Kasumi-1 (cell line): ENCODE data around the gene TCF25.
"Not testable (repeated sequence)": the region's sequence is repeated elsewhere in the genome, so short reads cannot be mapped to it uniquely, and the experiment has no call there.

Experiments used
- DNase-seq, 2 experiments: peaks; one replicate each; lab custom pipeline; 2025; lab: John Stamatoyannopoulos, UW

Gene TCF25

DNA sequence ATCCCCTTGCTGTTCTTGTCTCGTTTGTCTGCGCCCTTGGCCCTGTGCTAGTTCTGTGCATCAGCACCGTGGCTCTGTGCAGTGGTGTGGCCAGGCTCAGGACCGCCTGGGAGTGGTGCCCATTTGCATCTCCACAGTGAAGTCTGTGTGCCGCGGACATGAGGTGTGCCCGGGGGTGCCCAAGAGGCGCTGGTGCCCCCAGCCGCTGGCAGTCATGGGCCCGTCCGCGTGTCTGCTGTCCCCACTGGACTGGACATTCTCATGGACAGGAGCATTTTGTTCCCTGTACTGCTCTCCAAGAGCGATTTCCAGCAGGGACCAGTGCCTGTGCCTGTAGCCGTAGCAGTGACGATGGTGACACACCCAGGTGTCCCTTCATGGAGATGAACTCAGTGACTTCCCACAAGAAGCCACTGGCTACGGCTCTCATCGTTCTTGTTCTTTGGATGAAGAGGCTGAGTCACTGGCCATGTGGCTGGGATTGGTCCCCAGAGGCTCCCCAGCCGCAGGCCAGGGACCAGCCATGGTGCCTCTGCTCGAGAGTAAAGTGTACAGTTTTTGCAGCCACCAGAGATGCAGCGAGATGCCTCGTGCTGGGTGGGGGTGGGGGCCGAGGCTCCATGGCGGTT is 32.2 kb downstream of the TCF25 start:
- no peak for DNase-seq

DNA sequence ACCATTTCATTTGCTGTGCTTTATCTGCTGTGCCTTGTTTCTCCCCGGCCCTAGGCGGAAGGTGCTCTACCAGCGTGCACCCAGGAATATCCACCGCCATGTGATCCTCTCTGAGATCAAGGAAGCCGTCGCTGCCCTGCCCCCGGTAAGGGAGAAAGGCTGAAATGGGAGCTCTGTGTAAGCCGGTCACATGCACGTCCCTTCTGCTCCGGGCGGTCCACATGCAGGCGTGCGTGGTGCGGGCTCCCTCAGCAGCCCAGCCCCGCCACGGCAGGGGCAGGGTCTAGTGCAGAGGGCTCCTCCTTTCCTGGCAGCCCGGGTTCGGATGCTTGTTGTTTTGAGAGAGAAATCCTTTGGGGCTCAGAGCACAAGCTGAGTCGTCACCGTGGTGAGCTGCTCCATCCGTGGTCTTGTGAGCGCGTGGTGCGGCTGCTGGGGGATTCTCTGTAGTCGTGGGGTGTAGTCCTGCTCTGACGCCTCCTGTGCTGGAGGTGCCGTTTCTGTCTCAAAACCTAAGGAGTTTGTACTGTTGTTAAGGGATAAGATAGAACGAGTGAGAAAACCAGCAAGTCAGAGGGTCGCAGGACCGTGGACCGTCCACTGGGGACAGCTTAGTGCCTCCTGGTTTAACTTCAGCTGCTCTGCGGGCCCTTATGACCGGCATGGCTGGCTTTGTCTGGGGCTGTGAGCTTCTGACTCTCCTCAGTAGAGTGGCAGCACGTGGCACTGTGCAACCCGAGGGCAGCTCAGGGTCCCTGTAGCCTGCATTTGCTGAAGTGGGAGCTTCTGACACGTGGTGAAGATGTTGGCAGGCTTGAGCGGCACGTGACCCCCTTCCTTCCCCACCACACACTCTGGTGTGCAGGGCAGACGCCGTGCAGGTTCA is 33.0 kb downstream of the TCF25 start:
- no peak for DNase-seq

DNA sequence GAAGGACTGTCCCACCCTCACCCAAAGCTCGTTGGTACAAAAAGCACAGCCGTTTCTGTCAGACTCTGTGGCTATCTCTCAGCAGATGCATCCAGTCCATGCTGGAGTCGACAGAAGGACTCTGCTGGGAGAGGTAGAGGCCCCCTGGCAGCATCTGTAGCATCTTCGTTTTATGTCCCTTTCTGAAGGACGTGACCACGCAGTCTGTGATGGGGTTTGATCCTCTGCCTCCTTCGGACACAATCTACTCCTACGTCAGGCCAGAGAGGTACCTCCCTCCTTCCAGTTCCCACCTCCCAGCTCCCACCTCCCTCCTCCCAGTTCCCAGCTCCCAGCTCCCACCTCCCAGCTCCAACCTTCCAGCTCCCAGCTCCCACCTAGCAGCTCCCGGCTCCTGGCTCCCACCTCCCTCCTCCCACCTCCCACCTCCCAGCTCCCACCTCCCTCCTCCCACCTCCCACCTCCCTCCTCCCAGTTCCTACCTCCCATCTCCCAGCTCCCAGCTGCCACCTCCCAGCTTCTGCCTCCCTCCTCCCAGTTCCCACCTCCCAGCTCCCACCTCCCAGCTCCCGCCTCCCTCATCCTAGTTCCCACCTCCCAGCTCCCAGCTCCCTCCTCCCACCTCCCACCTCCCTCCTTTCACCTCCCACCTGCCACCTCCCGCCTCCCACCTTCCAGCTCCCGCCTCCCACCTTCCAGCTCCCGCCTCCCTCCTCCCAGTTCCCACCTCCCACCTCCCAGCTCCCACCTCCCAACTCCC is 33.8 kb downstream of the TCF25 start:
- no peak for DNase-seq

DNA sequence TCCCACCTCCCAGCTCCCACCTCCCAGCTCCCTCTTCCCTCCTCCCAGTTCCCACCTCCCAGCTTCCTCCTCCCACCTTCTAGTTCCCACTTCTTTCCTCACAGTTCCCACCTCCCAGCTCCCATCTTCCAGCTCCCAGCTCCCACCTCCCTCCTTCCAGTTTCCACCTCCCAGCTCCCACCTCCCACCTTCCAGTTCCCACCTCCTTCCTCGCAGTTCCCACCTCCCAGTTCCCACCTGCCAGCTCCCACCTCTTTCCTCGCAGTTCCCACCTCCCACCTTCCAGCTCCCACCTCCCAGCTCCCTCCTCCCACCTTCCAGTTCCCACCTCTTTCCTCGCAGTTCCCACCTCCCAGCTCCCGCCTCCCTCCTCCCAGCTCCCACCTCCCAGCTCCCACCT is 34.8 kb downstream of the TCF25 start:
- no peak for DNase-seq

DNA sequence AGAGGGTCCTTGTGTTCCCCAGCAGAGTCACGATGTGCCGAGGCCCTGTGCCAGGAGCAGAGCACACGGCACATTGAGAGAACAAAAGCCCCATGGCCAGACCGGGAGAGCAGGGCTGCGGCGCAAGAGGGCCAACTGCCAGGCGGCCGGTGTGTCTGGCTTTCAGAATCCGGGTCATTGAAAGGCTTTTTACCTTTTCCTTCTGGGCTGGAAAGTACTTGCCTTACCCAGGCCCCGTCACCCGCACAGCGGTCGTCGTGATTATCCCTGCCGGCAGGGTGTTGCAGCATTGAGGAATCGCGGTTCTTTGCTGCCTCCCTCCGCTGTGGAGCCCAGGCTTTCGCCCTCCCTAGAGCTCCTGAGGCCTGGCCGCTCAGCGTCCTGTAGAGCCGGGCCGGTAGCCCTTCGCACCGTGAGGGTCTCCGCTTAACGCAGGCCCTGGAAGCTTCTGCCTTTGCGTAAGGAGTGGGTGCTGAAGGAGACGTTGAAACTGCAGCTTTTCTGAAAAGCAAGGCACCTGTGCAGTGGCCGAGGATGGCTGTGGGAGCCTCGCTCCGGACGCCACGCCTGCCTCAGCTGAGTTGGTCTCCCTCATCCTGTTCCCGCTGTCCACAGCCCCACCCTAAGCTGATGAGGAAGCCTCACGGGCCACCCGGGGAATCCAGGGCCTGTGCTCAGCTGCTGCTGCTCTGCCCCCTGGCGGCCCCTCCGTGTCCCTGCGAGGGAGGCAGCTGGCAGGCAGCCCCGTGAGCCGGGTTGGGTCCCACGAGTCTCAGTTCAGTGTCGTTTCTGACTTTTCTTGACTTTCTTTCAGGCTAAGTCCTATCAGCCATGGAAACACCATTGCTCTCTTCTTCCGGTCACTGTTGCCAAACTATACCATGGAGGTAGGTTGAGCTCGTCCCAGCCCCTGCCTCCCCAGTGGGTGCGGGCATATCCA is 36.7 kb downstream of the TCF25 start:
- DNase-seq = peak; percentile 62 to 64

DNA sequence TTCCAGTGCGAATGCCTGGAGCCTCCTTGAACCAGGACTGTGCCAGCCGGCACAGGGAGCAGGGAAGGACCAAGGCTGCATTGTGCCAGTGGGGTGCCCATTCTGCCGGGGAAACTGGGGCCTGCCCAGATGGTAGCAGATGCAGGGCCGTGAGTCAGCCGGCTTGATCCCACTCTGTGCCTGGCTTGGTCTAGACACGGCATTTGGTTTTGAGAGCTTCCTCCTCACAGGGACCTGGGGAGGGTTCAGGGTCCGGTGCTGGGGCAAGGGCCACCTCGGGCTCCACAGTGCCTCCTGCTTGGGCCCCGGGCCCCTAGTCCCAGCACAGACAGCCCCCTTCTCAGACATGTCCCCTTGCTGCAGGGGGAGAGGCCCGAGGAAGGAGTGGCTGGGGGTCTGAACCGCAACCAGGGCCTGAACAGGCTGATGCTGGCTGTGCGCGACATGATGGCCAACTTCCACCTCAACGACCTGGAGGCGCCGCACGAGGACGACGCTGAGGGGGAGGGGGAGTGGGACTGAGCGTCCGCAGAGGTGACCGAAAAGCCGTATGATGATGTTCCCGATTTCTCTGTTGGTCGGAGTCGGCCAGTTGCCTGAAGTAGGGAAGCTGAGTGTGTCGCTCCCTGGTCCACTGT is 37.4 kb downstream of the TCF25 start:
- DNase-seq = no peak

DNA sequence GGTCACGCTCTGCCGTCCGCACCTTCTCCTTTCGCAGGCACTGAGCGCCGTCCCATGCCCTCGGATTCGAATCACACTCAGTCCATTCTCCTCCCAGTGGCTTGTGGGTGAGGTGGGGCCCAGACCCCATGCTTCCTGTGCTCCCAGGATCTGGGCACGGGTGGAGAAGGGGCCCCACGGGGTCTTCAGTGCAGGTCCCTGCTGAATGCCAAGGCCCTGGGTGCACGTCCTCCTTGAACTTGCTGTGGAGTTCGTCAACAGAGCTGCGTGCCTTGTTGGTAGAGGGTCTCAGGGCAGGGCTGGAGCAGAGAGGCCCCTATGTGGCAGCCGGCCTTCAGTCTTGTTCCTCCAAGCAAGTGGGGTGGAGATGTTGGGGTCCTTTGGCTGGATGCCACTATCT is 38.0 kb downstream of the TCF25 start:
- DNase-seq = no peak

DNA sequence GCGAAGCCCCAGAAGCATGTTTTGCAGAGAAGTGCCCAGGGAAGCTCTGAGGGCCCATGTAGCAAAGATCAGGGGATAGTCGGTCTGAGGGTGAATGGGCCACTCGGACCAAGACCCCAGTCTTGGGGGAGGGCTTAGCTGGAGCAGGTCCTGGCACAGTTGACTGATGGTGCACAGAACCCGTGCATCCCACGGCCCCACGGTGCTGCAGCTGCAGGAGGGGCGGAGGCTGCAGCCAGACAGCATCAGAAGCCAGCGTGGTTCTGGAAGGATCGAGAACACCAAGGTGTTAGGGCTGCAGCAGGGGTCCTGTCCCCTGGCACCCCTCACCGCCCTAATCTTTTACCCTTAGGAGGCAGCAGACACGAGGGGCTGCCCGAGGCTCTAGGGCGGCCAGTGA is 38.8 kb downstream of the TCF25 start:
- DNase-seq = no peak

DNA sequence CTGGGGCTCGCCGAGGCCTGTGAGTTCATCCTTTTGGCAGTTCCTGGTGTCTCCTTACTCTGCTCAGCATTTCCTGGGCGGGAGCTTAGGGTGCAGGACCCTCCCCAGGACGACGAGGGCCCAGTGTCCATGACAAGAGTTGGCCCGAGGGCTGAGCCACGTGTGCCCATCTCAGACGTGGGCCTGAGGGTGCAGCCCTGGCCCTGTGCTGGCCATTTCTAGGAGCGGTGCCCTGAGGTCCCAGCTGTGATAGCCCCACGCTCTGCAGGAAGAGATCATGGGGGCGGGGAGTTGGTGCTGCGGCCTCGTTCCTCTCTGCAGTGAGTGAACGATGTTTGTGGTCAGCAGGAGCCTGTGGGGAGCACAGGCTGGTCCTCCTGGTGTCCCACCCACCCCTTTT is 39.2 kb downstream of the TCF25 start:
- DNase-seq = no peak

DNA sequence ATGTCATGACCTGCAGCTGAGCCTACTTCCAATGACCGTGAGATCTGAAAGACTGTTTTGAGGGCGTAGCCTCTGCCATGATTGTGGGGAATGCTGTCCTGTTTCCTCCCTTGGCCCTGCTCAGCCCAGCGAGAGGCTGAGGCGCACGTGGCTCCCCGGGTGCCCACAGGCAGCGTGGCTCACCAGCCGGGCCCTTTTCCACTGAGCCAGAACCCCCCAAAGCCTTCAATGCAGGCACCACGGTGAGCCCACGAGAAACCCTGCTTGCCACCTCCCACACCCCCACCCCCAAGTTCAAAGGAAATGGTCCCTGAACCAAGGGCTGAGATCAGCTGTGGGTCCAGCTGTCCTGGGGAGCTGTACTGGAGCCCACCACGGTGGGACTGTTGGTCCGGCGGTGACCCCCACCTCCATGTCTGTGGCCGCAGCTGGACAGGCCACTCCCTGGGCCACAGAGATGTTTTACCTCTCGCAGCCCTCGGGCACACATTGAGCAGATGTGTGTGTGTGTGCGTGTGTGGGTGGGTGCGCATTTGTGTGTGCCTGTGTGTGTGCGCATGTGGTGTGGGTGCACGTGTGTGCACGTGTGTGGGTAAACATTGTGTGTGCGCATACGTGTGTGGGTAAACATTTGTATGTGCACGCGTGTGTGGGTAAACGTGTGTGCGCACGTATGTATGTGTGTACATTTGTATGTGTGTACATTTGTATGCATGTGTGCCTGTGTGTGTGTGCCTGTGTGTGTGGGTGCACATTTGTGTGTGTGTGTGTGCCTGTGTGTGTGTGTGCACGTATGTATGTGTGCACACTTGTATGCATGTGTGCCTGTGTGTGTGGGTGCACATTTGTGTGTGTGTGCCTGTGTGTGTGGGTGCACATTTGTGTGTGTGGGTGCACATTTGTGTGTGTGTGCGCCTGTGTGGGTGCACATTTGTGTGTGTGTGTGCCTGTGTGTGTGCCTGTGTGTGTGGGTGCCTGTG is 40.3 kb downstream of the TCF25 start:
- no peak for DNase-seq

DNA sequence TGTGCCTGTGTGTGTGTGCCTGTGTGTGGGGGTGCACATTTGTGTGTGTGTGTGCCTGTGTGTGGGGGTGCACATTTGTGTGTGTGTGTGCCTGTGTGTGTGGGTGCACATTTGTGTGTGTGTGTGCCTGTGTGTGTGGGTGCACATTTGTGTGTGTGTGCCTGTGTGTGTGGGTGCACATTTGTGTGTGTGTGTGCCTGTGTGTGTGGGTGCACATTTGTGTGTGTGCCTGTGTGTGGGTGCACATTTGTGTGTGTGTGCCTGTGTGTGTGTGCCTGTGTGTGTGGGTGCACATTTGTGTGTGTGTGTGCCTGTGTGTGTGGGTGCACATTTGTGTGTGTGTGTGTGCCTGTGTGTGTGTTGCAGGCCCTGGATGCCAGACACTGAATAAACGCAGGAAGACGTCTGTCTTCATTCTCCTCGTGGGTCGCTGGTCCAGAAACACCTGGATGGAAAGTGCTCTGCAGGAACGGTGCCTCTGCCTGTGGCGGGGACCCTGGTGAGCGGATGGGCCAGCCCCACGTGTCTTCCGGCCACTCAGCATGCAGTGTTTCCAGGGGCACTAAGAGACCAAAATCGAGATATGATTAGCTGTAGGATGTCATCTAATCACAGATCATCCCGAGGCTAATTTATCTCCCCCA is 41.4 kb downstream of the TCF25 start:
- DNase-seq = not testable (repeated sequence)

DNA sequence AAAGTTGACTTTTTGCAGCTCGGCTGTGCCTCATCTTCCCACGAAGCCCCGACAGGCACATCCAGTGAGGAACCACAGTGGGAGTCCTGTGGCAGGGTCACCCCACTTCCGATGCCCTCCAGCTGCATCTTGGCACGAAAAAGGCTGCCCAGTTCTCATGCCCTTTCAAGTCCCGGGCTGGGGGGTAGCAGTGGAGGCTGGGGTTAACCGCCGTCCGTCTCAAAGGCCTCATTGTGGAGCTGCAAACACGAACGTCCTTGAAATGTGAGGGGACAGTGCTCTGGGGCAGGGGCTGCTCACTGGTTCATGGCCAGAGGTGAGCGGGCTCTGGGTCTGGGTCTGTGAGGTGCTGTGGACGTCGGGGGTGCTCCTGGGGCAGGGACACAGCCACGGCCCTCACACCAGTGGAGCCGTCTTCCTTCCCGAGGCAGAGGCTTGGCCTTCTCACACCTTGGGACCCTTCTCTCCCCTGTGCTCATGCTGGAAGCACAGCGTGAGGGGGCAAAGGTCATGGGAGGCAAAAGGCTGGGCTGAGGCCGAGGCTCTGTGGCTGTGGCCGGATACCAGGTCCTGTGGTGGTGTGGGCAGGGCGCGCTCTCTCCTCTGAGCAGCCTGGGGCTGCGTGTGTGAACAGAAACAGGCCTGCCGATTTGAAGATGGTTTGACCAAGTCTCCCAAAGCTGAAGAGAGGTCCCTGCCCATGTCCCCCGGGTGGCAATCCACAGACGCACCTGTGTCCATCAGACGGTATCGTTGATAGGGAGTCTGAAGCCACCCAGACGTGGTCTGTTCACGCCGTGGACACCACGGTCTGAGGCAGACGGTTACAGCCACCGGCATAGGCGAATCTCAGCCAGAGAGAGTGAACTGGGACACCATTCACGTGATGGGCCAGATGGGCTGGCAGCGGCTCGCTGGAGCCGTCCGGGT is 42.2 kb downstream of the TCF25 start:
- DNase-seq = no peak

DNA sequence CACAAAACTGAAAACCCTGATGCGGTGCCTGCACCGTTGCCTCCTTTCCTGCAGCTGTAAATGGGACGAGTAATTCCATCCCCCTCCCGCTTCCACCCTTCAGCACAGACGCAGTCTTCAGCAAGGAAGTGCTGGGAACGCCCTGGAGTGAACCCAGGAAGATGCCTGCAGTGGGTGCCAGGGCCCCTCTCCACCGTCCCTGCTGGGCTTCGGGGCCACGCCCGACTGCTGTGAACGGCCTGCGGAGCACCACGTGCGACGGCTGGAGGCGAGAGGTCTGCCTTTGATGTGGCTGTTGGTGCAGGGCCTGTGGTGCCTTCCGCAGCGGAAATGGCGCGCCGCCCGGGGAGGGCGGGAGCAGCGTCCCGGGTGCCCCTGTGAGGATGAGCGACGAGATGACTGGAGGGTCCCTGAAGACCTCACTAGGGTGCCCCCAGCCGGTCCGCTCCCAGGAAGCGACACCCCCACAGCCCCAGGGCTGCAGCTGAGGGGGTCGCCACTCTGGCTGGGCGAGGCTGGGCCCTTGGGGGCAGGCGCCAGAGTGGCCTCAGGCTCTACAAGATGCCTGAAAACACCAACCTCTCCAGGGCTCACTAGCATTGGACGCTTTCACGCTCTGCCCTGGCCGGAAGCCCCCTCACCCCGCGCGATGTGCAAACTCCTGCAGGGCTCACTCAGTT is 44.5 kb downstream of the TCF25 start:
- peak; percentile 94 to 95 for DNase-seq

DNA sequence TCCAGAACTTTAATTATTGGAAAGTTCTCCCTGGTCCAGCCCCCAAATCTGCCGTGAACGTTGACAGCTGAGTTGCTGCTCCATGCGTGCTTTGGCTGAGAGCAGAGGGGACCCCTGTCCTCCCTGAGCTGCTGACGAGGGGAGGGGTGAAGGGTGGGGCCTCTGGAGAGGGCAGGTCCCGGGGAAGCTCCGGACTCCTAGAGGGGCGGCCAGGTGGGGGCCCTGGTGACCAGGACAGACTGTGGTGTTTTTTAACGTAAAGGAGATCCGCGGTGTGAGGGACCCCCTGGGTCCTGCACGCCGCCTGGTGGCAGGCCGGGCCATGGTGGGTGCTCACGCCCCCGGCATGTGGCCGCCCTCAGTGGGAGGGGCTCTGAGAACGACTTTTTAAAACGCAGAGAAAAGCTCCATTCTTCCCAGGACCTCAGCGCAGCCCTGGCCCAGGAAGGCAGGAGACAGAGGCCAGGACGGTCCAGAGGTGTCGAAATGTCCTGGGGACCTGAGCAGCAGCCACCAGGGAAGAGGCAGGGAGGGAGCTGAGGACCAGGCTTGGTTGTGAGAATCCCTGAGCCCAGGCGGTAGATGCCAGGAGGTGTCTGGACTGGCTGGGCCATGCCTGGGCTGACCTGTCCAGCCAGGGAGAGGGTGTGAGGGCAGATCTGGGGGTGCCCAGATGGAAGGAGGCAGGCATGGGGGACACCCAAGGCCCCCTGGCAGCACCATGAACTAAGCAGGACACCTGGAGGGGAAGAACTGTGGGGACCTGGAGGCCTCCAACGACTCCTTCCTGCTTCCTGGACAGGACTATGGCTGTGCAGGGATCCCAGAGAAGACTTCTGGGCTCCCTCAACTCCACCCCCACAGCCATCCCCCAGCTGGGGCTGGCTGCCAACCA is 45.3 kb downstream of the TCF25 start, which contains the start of gene MC1R:
Gene MC1R, plus strand, starts transcription at position 410 of the 895 bp plus-strand sequence. Its CDS starts 397 bp downstream, at position 807.
- peak; percentile 60 to 66 for DNase-seq

DNA sequence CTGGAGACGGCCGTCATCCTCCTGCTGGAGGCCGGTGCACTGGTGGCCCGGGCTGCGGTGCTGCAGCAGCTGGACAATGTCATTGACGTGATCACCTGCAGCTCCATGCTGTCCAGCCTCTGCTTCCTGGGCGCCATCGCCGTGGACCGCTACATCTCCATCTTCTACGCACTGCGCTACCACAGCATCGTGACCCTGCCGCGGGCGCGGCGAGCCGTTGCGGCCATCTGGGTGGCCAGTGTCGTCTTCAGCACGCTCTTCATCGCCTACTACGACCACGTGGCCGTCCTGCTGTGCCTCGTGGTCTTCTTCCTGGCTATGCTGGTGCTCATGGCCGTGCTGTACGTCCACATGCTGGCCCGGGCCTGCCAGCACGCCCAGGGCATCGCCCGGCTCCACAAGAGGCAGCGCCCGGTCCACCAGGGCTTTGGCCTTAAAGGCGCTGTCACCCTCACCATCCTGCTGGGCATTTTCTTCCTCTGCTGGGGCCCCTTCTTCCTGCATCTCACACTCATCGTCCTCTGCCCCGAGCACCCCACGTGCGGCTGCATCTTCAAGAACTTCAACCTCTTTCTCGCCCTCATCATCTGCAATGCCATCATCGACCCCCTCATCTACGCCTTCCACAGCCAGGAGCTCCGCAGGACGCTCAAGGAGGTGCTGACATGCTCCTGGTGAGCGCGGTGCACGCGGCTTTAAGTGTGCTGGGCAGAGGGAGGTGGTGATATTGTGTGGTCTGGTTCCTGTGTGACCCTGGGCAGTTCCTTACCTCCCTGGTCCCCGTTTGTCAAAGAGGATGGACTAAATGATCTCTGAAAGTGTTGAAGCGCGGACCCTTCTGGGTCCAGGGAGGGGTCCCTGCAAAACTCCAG is 46.4 kb downstream of the TCF25 start:
- no peak for DNase-seq

DNA sequence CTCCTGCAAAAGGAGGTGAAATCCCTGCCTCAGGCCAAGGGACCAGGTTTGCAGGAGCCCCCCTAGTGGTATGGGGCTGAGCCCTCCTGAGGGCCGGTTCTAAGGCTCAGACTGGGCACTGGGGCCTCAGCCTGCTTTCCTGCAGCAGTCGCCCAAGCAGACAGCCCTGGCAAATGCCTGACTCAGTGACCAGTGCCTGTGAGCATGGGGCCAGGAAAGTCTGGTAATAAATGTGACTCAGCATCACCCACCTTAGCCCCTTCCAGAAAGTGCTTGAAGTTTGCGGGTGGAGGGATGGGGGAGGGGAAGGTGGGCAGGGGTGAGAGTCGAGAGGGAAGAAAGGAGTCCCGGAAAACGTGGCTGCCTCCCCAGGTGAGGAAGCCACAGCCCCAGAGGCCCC is 47.3 kb downstream of the TCF25 start:
- no peak for DNase-seq
